IMR-90 (cell line): ENCODE data around the gene ADAM12. TPM values are rescaled to one million over a fixed set of nuclear protein-coding genes. Genes with fewer than 3 reads are reported as not detected.

Experiments
- ATAC-seq: fragments of 200-7000 bp; cut with Tn5 transposase; 2 replicates; pipeline ENCODE4 v1.9.1; 2020; ENCODE audit warnings: low read depth, mild to moderate bottlenecking, moderate library complexity
- BruUV-seq: library from RNA; stranded (reverse); fragments of 400-500 nt; replicated peaks from 2 replicates; lab custom pipeline; 2021; lab: Mats Ljungman, UMichigan
- CTCF ChIA-PET: fragments of 300-600 bp; formaldehyde crosslinking; extraction: SDS; loops from one replicate; lab custom pipeline; 2021; ENCODE audit warnings: antibody characterized with exemption; lab: Yijun Ruan, JAX
- POLR2A ChIA-PET: fragments of 300-600 bp; sonication (Branson Sonifier 250); formaldehyde crosslinking; loops from one replicate; lab custom pipeline; 2022; ENCODE audit warnings: antibody characterized with exemption; ENCODE audit not compliant: unreplicated experiment; lab: Charles Lee
- DNase-seq: peaks from one replicate; pipeline ENCODE4 v3.0.0; 2013
- H2AFZ ChIP-seq: replicated peaks from 2 replicates; pipeline ENCODE3; 2013; ENCODE audit warnings: low read length, mild to moderate bottlenecking; ENCODE audit not compliant: poor library complexity
- H2AK5ac ChIP-seq: 2 replicates; pipeline ENCODE4 v1.6.1; 2013; ENCODE audit warnings: low read depth, low read length, inconsistent platforms
- H2AK9ac ChIP-seq: replicated peaks from 2 replicates; pipeline ENCODE3; 2013; ENCODE audit warnings: mild to moderate bottlenecking, low read depth, low read length, moderate library complexity; ENCODE audit not compliant: poor library complexity
- H2BK120ac ChIP-seq: 2 replicates; pipeline ENCODE4 v1.6.1; 2013; ENCODE audit warnings: low read depth, low read length, inconsistent platforms
- H2BK15ac ChIP-seq: 3 replicates; pipeline ENCODE4 v1.6.1; 2013; ENCODE audit warnings: low read depth, low read length, inconsistent platforms
- H2BK20ac ChIP-seq: 2 replicates; pipeline ENCODE4 v1.6.1; 2013; ENCODE audit warnings: low read depth, mild to moderate bottlenecking, inconsistent platforms, low read length, moderate library complexity
- H2BK5ac ChIP-seq: 2 replicates; pipeline ENCODE4 v1.6.1; 2013; ENCODE audit warnings: mild to moderate bottlenecking, low read depth, low read length, inconsistent platforms; ENCODE audit not compliant: poor library complexity, severe bottlenecking
- H3K14ac ChIP-seq: replicated peaks from 2 replicates; pipeline ENCODE4 v1.6.1; 2013; ENCODE audit warnings: low read depth, low read length, inconsistent platforms
- H3K18ac ChIP-seq: 2 replicates; pipeline ENCODE4 v1.6.1; 2013; ENCODE audit warnings: low read depth, low read length, control low read depth
- H3K23ac ChIP-seq: 2 replicates; pipeline ENCODE4 v1.6.1; 2013; ENCODE audit warnings: low read depth, low read length, inconsistent platforms
- H3K27ac ChIP-seq: 2 replicates; pipeline ENCODE4 v1.5.1; 2013; ENCODE audit warnings: mild to moderate bottlenecking, control low read depth, low read length; ENCODE audit not compliant: insufficient read depth
- H3K27me3 ChIP-seq: 2 replicates; pipeline ENCODE4 v1.6.1; 2013; ENCODE audit warnings: low read length; ENCODE audit not compliant: control insufficient read depth, insufficient read depth
- H3K36me3 ChIP-seq: 2 replicates; pipeline ENCODE4 v1.6.1; 2013; ENCODE audit warnings: low read length, mixed read lengths; ENCODE audit not compliant: control insufficient read depth, insufficient read depth
- H3K4ac ChIP-seq: 2 replicates; pipeline ENCODE4 v1.6.1; 2013; ENCODE audit warnings: low read depth, low read length, inconsistent platforms
- H3K4me1 ChIP-seq: 2 replicates; pipeline ENCODE4 v1.6.1; 2013; ENCODE audit warnings: low read length, mixed read lengths; ENCODE audit not compliant: control insufficient read depth, insufficient read depth
- H3K4me2 ChIP-seq: 2 replicates; pipeline ENCODE4 v1.6.1; 2013; ENCODE audit warnings: low read depth, mild to moderate bottlenecking, control low read depth, low read length, moderate library complexity
- H3K4me3 ChIP-seq: 2 replicates; pipeline ENCODE4 v1.5.1; 2013; ENCODE audit warnings: low read depth, mild to moderate bottlenecking, control low read depth, low read length, moderate library complexity; ENCODE audit not compliant: insufficient read depth
- H3K56ac ChIP-seq: 2 replicates; pipeline ENCODE4 v1.6.1; 2013; ENCODE audit warnings: low read length, inconsistent platforms; ENCODE audit not compliant: insufficient read depth; ENCODE audit errors: extremely low read depth
- H3K79me1 ChIP-seq, 2 experiments: 2 replicates each; pipeline ENCODE4 v1.6.1; 2013; ENCODE audit warnings: low read length in 2 of 2, inconsistent platforms in 1 of 2, low read depth in 1 of 2
- H3K9ac ChIP-seq: 2 replicates; pipeline ENCODE4 v1.6.1; 2013; ENCODE audit warnings: low read depth, low read length, control low read depth
- H3K9me1 ChIP-seq: 2 replicates; pipeline ENCODE4 v1.6.1; 2013; ENCODE audit warnings: low read length, inconsistent platforms; ENCODE audit not compliant: insufficient read depth
- H3K9me3 ChIP-seq: 2 replicates; pipeline ENCODE4 v1.6.1; 2013; ENCODE audit warnings: low read length; ENCODE audit not compliant: control insufficient read depth, insufficient read depth
- H4K20me1 ChIP-seq: 2 replicates; pipeline ENCODE4 v1.6.1; 2013; ENCODE audit warnings: low read length, inconsistent platforms; ENCODE audit not compliant: insufficient read depth
- H4K5ac ChIP-seq: 2 replicates; pipeline ENCODE4 v1.6.1; 2013; ENCODE audit warnings: mild to moderate bottlenecking, low read depth, low read length, control low read depth
- H4K8ac ChIP-seq, 2 experiments: 2 replicates each; pipeline ENCODE4 v1.6.1; 2013; ENCODE audit warnings: low read depth in 2 of 2, low read length in 2 of 2, control low read depth in 1 of 2, inconsistent platforms in 1 of 2
- H4K91ac ChIP-seq: 2 replicates; pipeline ENCODE4 v1.6.1; 2013; ENCODE audit warnings: low read depth, low read length, inconsistent platforms; ENCODE audit not compliant: insufficient read depth
- BHLHE40 ChIP-seq: fragments of 150-350 bp; IDR thresholded peaks from 2 replicates; pipeline ENCODE4 v1.6.1; 2016; ENCODE audit warnings: mild to moderate bottlenecking, low read depth, low read length
- CEBPB ChIP-seq: IDR thresholded peaks from 2 replicates; pipeline ENCODE4 v1.6.1; 2012; ENCODE audit warnings: low read depth, low read length, improper control_type of control experiment
- CHD1 ChIP-seq: IDR thresholded peaks from 2 replicates; pipeline ENCODE4 v1.6.1; 2012; ENCODE audit warnings: low read depth, low read length, improper control_type of control experiment
- CTCF ChIP-seq: conservative IDR thresholded peaks from 2 replicates; pipeline ENCODE4 v1.5.1; 2012; ENCODE audit warnings: mild to moderate bottlenecking, low read depth, low read length, improper control_type of control experiment
- ELK1 ChIP-seq: fragments of 150-350 bp; IDR thresholded peaks from 2 replicates; pipeline ENCODE4 v1.6.1; 2016; ENCODE audit warnings: low read depth, mild to moderate bottlenecking, low read length, moderate library complexity, borderline replicate concordance
- FOS ChIP-seq: fragments of 150-350 bp; IDR thresholded peaks from 2 replicates; pipeline ENCODE4 v1.6.1; 2016; ENCODE audit warnings: low read depth, low read length
- MAFK ChIP-seq: IDR thresholded peaks from 2 replicates; pipeline ENCODE4 v1.6.1; 2012; ENCODE audit warnings: low read depth, low read length, improper control_type of control experiment
- MAZ ChIP-seq: IDR thresholded peaks from 2 replicates; pipeline ENCODE4 v1.6.1; 2012; ENCODE audit warnings: low read depth, mild to moderate bottlenecking, low read length, improper control_type of control experiment, moderate library complexity, borderline replicate concordance
- MXI1 ChIP-seq: IDR thresholded peaks from 2 replicates; pipeline ENCODE4 v1.6.1; 2012; ENCODE audit warnings: low read depth, mild to moderate bottlenecking, low read length, moderate library complexity, borderline replicate concordance
- NFE2L2 ChIP-seq: fragments of 150-350 bp; IDR thresholded peaks from 2 replicates; pipeline ENCODE4 v1.6.1; 2016; ENCODE audit warnings: low read depth, mild to moderate bottlenecking, low read length
- POLR2A ChIP-seq: IDR thresholded peaks from 2 replicates; pipeline ENCODE4 v1.6.1; 2012; ENCODE audit warnings: mild to moderate bottlenecking, low read depth, low read length
- RAD21 ChIP-seq: IDR thresholded peaks from 2 replicates; pipeline ENCODE4 v1.6.1; 2012; ENCODE audit warnings: low read length, improper control_type of control experiment
- RCOR1 ChIP-seq: IDR thresholded peaks from 2 replicates; pipeline ENCODE4 v1.6.1; 2012; ENCODE audit warnings: mild to moderate bottlenecking, low read length, improper control_type of control experiment; ENCODE audit not compliant: insufficient replicate concordance
- RFX5 ChIP-seq: IDR thresholded peaks from 2 replicates; pipeline ENCODE4 v1.8.0; 2012; ENCODE audit warnings: low read depth, mild to moderate bottlenecking, low read length, moderate library complexity
- SMC3 ChIP-seq: fragments of 150-350 bp; IDR thresholded peaks from 2 replicates; pipeline ENCODE4 v1.6.1; 2016; ENCODE audit warnings: low read depth, mild to moderate bottlenecking, antibody characterized with exemption, low read length, moderate library complexity
- USF2 ChIP-seq: fragments of 150-350 bp; IDR thresholded peaks from 2 replicates; pipeline ENCODE4 v1.6.1; 2017; ENCODE audit warnings: mild to moderate bottlenecking, antibody characterized with exemption, low read length, low read depth
- WGBS, 2 experiments: methylation state at CpG; one replicate each; pipeline versions ENCODE4 v1.1.5 to v1.1.7; 2013; ENCODE audit warnings: missing lambda C conversion rate in 2 of 2; ENCODE audit not compliant: insufficient read length in 1 of 2; ENCODE audit errors: extremely low coverage in 2 of 2; 5-methylcytosine and 5-hydroxymethylcytosine counted together
- dilution Hi-C: fragments of 300-500 bp; cut with HindIII; formaldehyde crosslinking; loops from one replicate; pipeline ENCODE4 v1.14.3; 2018; ENCODE audit warnings: low sequenced_read_pairs; ENCODE audit not compliant: unreplicated experiment
- in situ Hi-C: fragments of 300-500 bp; cut with MboI; formaldehyde crosslinking; loops from 3 replicates; pipeline ENCODE4 v1.14.3; 2019; ENCODE audit warnings: low sequenced_read_pairs, inconsistent platforms, mixed read lengths
- intact Hi-C: fragments of 100-400 bp; cut with micrococcal nuclease; formaldehyde crosslinking; loops from 2 replicates; pipeline ENCODE4 v1.10.0; 2022
- polyA plus RNA-seq, 3 experiments: library from polyadenylated mRNA; depleted of rRNA; stranded (reverse); fragments of >200 nt; gene quantifications; 2 replicates each; pipeline ENCODE4 v1.2.3, GENCODE V29; 2012; ENCODE audit warnings: low replicate concordance in 1 of 3
- total RNA-seq: library from RNA; depleted of rRNA; stranded (reverse); fragments of >200 nt; gene quantifications from 2 replicates; pipeline ENCODE4 v1.2.3, GENCODE V29; 2012

The ADAM12 gene
- total and polyA plus RNA-seq, 2 of the 4 experiments (the other 2 are of a cell fraction) = 9.6 to 10.2 TPM

GRCh38 chr10:126317751-126318150 is 70.5 kb downstream of the ADAM12 start:
- ATAC-seq (no peak), DNase-seq (no peak)
- Histone ChIP-seq H3K27me3 (no peaks in the 10 kb centered on the region), H4K91ac (no peak overlapping the region), H3K56ac (no peak overlapping the region), H3K9me1 (0 out of 2 replicates have a peak, but pooled peaks cover 4% of the 10 kb centered on the region), H4K8ac (no peak overlapping the region), H2BK5ac (peak overlapping the region; percentile 57), H3K14ac (no peak overlapping the region), H2AK5ac (no peak overlapping the region), H3K4me2 (no peak overlapping the region), H2BK120ac (no peak overlapping the region), H4K20me1 (no peaks in the 10 kb centered on the region), H3K4ac (no peak overlapping the region), H2BK15ac (no peak overlapping the region), H3K27ac (no peak overlapping the region), H3K79me1 (no peaks in the 10 kb centered on the region), H3K18ac (no peak overlapping the region), H3K9me3 (no peaks in the 10 kb centered on the region), H2AK9ac (no peak overlapping the region), H3K4me1 (peaks cover 2% of the 10 kb centered on the region; the same call in 1 of the 2 replicates), H4K5ac (no peak overlapping the region), H2BK20ac (no peak overlapping the region), H3K36me3 (no peaks in the 10 kb centered on the region), H3K9ac (no peak overlapping the region), H3K23ac (no peak overlapping the region), H3K4me3 (no peak overlapping the region), H2AFZ (no peak overlapping the region)
- BruUV-seq = no TSS peak
- in situ Hi-C loops = no loop called here
- ChIA-PET POLR2A (no interaction called here), CTCF (no interaction called here)
- WGBS, 2 experiments = 100% methylated on average over 2 of the region's 3 CpGs; no CpG with 5 or more reads in 1 of the 2 experiments
- intact Hi-C loops = loop anchor here (5.0 kb wide), 1 partner anchor 50 kb away; no protein-coding TSS in a partner anchor
- dilution Hi-C loops = no loop called here
- TF ChIP-seq MAFK (no peak), RFX5 (no peak), MXI1 (no peak), RAD21 (no peak), FOS (no peak), CEBPB (no peak), BHLHE40 (no peak), POLR2A (no peak), CTCF (no peak), MAZ (no peak), USF2 (no peak), CHD1 (no peak), ELK1 (no peak), RCOR1 (no peak), SMC3 (no peak), NFE2L2 (no peak)
